GM19351 (cell line): ENCODE data around the gene SMIM27.
"Not testable (repeated sequence)": the region's sequence is repeated elsewhere in the genome, so short reads cannot be mapped to it uniquely, and the experiment has no call there.

Experiments used
- ATAC-seq: cut with Tn5 transposase; IDR thresholded peaks from one replicate; pipeline ENCODE4 v1.9.1; 2021; ENCODE audit warnings: mild to moderate bottlenecking, moderate library complexity; ENCODE audit not compliant: unreplicated experiment

Gene SMIM27

GRCh38 chr9:32596096-32596865 lies 44.2 kb downstream of the SMIM27 start:
- no peak for ATAC-seq

- no peak for ATAC-seq
Observed at GRCh38 chr9:32596936-32597335, 44.8 kb downstream of the SMIM27 start.

GRCh38 chr9:32599021-32599420 lies 46.9 kb downstream of the SMIM27 start:
- ATAC-seq, result not testable (repeated sequence)
